ENCODE data around the gene BCOR.

GRCh38 chrX:40143001-40143400 lies 45.2 kb upstream of the BCOR start:
- TF ChIP-seq POLR2A (IDR thresholded peaks at IDR 0.05; ENCODE audit: low read length) (no peak), GATA1 (IDR thresholded peaks at IDR 0.05; ENCODE audit: low read depth, low read length) (no peak)

Measured in erythroblast (primary cell).